GM10266 (cell line): ENCODE measurements around the gene TTC3.
A peak's percentile ranks its signal among the peaks of the same experiment; 100 is the strongest.

ENCODE experiments used
- DNase-seq: peaks from one replicate; pipeline ENCODE4 v3.0.0; 2012; ENCODE audit errors: extremely low spot score
- TF ChIP-seq, protein P1 (sequence below): IDR thresholded peaks from 2 replicates; pipeline ENCODE4 v1.5.1; 2012; ENCODE audit warnings: mild to moderate bottlenecking, low read depth; ENCODE audit not compliant: control insufficient read depth, insufficient read depth; ENCODE audit errors: missing control alignments

Gene TTC3

DNA sequence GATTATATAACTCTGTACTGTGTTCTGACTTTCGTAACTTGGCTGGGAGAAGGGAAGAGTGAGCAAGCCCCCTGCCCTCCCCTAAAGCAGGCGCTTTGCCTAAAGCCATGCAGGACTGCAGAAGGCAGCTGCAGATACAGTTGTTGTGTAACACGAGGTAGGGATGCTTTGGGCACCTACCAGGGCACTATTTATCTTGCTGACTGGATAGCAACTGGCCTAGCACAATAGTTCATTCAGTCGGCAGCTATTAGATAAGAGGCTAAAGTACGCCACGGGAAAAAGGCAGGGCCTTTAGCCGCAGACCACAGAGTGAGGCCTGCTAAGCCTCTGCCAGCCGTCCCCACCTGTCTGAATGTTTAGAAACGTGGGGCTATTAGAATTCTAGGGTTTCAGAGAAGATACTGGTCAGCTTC is 80.9 kb downstream of the TTC3 start:
- no peak for DNase-seq
- TF ChIP-seq, protein P1, sequence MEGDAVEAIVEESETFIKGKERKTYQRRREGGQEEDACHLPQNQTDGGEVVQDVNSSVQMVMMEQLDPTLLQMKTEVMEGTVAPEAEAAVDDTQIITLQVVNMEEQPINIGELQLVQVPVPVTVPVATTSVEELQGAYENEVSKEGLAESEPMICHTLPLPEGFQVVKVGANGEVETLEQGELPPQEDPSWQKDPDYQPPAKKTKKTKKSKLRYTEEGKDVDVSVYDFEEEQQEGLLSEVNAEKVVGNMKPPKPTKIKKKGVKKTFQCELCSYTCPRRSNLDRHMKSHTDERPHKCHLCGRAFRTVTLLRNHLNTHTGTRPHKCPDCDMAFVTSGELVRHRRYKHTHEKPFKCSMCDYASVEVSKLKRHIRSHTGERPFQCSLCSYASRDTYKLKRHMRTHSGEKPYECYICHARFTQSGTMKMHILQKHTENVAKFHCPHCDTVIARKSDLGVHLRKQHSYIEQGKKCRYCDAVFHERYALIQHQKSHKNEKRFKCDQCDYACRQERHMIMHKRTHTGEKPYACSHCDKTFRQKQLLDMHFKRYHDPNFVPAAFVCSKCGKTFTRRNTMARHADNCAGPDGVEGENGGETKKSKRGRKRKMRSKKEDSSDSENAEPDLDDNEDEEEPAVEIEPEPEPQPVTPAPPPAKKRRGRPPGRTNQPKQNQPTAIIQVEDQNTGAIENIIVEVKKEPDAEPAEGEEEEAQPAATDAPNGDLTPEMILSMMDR = no peak

DNA sequence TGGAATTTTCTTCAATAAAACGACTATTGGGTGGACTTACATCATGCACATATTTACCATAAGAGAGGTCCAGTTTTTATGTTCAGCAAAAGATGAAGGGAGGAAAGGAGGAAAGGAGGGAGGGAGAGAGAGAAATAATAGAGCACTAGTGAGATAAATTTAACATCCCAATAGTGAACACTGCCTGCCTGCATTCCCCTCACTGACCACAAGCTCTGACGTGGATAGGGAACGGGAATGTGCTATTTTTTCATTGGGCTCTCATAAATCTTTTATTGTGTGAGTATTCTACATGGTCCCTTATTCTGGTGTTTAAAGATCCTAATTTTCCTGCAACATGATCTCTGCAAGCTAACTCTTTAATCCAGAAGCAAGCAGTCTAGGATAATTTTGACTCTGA is 82.1 kb downstream of the TTC3 start:
- DNase-seq = no peak
- TF ChIP-seq, protein P1 = no peak

DNA sequence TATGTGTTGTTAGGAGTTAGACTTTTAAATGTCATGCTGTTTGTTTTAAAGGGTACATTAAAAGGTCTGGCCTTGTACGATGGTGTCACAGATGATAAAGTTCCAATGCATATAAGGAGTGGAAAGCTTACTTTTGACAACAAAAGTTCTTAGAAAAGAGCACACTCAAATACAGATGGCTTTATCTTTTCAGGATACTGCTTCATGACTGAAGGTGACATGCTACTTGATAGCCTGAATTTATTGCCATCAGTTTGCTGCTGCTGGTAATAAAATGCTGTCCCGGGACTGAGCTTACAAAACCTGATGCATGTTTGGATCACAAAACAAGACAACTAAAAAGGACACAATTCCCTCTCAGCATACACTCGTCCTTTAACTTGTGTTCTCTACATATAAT is 84.9 kb downstream of the TTC3 start:
- no peak for DNase-seq
- TF ChIP-seq, protein P1 = no peak

DNA sequence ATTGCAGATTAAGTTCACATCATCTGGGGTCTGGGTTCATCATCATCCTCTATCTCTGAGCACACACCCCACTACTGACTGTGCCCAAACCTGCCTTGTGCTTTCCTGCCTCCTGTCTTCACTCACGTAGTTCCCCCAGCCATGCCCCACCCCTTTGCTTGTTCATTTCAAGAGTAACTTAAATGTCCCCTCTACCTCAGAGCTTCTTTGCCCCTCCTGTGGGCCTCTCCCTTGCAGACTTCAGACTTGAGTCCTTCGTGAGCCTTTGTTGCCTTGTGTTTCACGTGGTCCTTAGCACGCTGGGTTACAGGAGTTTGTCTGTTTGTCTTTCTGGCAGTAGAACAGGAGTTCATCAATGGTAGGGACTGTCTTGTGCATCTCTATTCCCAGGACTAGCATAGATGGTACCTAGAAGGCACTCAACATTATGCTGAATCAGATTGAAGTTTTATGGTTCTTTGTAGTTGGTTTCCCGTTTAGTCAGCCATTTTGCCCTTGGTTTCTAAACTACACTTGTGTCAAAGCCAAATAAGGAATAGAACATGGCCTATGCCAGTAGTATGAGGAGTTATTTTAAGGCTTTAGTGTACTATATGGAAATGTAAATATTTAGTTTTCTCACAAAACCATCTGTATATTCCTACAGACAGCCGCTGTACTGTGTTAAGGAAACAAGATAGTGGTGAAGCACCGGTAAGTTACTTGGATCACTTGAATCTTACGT is 86.2 kb downstream of the TTC3 start:
- TF ChIP-seq, protein P1 = no peak
- peak; percentile 42 for DNase-seq

- TF ChIP-seq, protein P1 = no peak
- no peak for DNase-seq
These were observed 86.9 kb downstream of the TTC3 start for GRCh38 chr21:37159949-37160348.

DNA sequence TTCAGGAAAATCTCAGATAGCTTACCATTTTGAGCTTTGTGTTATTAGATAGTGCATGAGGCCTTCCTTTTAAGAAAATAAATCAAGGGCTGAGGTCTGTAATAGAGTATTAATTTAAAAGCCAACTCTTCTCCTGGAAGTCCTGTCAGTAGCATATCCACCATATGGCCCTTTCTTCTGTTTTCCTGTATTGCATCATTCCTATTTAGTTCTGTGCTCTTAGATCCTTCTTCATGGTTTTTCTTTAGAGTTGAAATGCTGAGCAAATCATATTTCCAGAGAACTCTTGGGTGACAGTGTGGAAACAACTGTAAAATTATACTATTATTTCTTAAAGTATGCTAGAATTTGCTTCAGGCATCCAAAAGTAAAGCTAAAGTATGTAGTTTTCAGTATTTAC is 91.7 kb downstream of the TTC3 start:
- TF ChIP-seq, protein P1 = no peak
- DNase-seq = no peak

GRCh38 chr21:37165586-37165985 is 92.5 kb downstream of the TTC3 start:
- TF ChIP-seq, protein P1 = no peak
- DNase-seq = no peak
